Mucosa of descending colon (tissue), 3 donors: ENCODE measurements around the gene LDLRAD4. TPM values are rescaled to one million over a fixed set of nuclear protein-coding genes. Genes with fewer than 3 reads are reported as not detected.

Experiments
- ATAC-seq: fragments of 200-7000 bp; cut with Tn5 transposase; one replicate; pipeline ENCODE4 v1.9.1; 2020; ENCODE audit warnings: mild to moderate bottlenecking, moderate library complexity
- DNase-seq, 3 donors: peaks; one replicate each; pipeline ENCODE4 v3.0.0-alpha.2; 2020
- H3K36me3 ChIP-seq: fragments of 200-600 bp; one replicate; pipeline ENCODE4 v1.8.0; 2021; ENCODE audit warnings: low read depth, mild to moderate bottlenecking
- H3K4me1 ChIP-seq: fragments of 200-600 bp; one replicate; pipeline ENCODE4 v1.8.0; 2021; ENCODE audit warnings: low read depth, mild to moderate bottlenecking
- H3K4me3 ChIP-seq: fragments of 200-600 bp; one replicate; pipeline ENCODE4 v1.8.0; 2021; ENCODE audit warnings: mild to moderate bottlenecking
- H3K9me3 ChIP-seq: fragments of 200-600 bp; one replicate; pipeline ENCODE4 v1.8.0; 2021; ENCODE audit warnings: mild to moderate bottlenecking
- intact Hi-C, 2 donors: fragments of 100-400 bp; cut with DNase I in 1 of 2; cut with micrococcal nuclease in 1 of 2; formaldehyde crosslinking; loops; one replicate each; pipeline versions ENCODE4 v1.11.0 to v1.11.1; 2022; cut with DNase I, micrococcal nuclease
- total RNA-seq, 3 donors: library from RNA; stranded (reverse); fragmentation: NEBNext Ultra II Directional in 2 of 3; extraction: Animal tissue kit (Norgen Biotek cat#: 25700) in 2 of 3; gene quantifications; one replicate each; pipeline versions ENCODE4 v1.2.1 to v1.2.4, GENCODE V29; 2021 to 2023
- TF ChIP-seq, protein P1 (sequence below): fragments of 200-600 bp; IDR thresholded peaks from one replicate; pipeline ENCODE4 v1.8.0; 2022; ENCODE audit warnings: antibody characterized with exemption, mild to moderate bottlenecking
- donor health status: DM: no; HTN: no; CAD: no; lungs with moderate emphysema.
- donor health status: DM: no; HTN: no; CAD: no.
- donor health status: DM: no; HTN: yes; CAD: no.

The LDLRAD4 gene
- total RNA-seq, 3 donors from 2014 or later: 36.8 to 41.0 (median 37.4) TPM

- no peaks in the 10 kb centered on the region for H3K4me1 ChIP-seq
- ATAC-seq (no peak), DNase-seq (no peak)
- H3K4me3 ChIP-seq: no peak overlapping the region
- TF ChIP-seq, protein P1, sequence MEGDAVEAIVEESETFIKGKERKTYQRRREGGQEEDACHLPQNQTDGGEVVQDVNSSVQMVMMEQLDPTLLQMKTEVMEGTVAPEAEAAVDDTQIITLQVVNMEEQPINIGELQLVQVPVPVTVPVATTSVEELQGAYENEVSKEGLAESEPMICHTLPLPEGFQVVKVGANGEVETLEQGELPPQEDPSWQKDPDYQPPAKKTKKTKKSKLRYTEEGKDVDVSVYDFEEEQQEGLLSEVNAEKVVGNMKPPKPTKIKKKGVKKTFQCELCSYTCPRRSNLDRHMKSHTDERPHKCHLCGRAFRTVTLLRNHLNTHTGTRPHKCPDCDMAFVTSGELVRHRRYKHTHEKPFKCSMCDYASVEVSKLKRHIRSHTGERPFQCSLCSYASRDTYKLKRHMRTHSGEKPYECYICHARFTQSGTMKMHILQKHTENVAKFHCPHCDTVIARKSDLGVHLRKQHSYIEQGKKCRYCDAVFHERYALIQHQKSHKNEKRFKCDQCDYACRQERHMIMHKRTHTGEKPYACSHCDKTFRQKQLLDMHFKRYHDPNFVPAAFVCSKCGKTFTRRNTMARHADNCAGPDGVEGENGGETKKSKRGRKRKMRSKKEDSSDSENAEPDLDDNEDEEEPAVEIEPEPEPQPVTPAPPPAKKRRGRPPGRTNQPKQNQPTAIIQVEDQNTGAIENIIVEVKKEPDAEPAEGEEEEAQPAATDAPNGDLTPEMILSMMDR: no peak
- H3K36me3 ChIP-seq: no peaks in the 10 kb centered on the region
- no peaks in the 10 kb centered on the region for H3K9me3 ChIP-seq
- intact Hi-C loops: no loop called here
Measured at GRCh38 chr18:13256444-13257305, 38.1 kb downstream of the LDLRAD4 start.

GRCh38 chr18:13257361-13257980, 38.9 kb downstream of the LDLRAD4 start:
- TF ChIP-seq, protein P1: no peak
- DNase-seq: no peak

DNA sequence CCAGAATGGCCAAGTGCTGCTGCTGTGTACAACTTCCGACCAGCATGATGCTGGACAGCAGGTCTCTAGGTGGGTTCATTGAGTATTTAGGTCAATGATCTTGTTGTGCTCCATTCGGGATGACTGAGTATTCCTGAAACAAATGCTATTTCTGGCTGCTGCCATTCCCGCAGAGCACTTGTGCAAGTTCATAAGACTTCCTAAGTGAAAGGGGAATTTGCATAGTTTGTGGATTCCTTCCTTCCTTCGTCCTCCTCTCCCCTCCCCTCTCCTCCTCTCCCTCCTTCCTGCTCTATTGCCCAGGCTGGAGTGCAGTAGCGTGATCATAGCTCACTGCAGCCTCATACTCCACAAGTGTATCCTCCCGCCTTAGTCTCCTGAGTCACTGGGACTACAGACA, 40.4 kb downstream of the LDLRAD4 start:
- ATAC-seq (peak; percentile 26), DNase-seq (no peak)
- intact Hi-C loops: no loop called here
- no peak overlapping the region for H3K4me3 ChIP-seq
- no peaks in the 10 kb centered on the region for H3K9me3 ChIP-seq
- TF ChIP-seq, protein P1: no peak
- no peaks in the 10 kb centered on the region for H3K4me1 ChIP-seq
- H3K36me3 ChIP-seq: no peaks in the 10 kb centered on the region

More at GRCh38 chr18:13257361-13257980, 38.9 kb downstream of the LDLRAD4 start:
- intact Hi-C loops: no loop called here
- no peak overlapping the region for H3K4me3 ChIP-seq
- H3K36me3 ChIP-seq: no peaks in the 10 kb centered on the region
- ATAC-seq: no peak
- no peaks in the 10 kb centered on the region for H3K4me1 ChIP-seq
- no peaks in the 10 kb centered on the region for H3K9me3 ChIP-seq

GRCh38 chr18:13259701-13260100, 41.1 kb downstream of the LDLRAD4 start:
- Histone ChIP-seq H3K4me1 (no peaks in the 10 kb centered on the region), H3K9me3 (no peaks in the 10 kb centered on the region), H3K36me3 (no peaks in the 10 kb centered on the region), H3K4me3 (no peak overlapping the region)
- TF ChIP-seq, protein P1: no peak
- intact Hi-C loops: no loop called here
- peak; percentile 6 for ATAC-seq
- DNase-seq: no peak

DNA sequence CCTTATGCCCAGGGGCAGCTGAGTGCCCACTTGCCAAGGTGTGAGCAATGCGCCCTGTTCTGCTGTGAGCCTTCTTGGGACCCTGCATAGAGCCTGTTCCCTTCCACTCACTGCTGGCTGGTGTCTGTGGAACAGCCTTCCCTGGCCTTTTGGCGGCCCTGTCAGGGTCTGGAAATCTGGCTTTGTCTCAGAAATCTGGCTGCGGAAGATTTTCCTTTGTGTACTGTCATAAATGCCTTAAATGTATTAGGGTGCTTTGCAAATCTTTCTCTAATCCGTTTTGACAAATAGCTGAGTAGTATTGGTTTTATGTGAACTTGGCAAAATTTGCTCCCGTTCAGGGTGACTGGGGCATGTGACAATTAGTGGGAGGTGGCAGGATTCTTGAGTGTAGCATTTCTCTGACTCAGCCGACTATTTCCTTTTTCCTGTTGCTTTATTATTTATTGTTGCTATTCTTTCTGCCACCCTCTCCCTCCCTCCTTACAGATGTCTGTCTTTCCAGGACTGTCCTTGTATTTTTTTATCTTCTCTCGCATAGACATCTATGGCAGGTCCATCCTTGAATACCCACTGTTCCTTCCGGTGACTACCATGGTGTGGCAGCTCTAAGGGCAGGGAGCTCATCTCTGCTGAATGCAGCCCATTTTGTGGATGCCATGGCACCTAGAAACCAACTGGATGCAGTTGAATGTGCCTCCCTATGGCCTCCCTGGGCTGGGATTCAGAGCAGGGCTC, 41.8 kb downstream of the LDLRAD4 start:
- TF ChIP-seq, protein P1: no peak
- no peak for DNase-seq
- Histone ChIP-seq H3K9me3 (no peaks in the 10 kb centered on the region), H3K36me3 (no peaks in the 10 kb centered on the region), H3K4me3 (no peak overlapping the region), H3K4me1 (no peaks in the 10 kb centered on the region)
- peak; percentile 55 for ATAC-seq
- intact Hi-C loops: no loop called here
